Renal cortical epithelial cell (primary cell): Measurements from ENCODE around the gene LBHD1. TPM values are rescaled to one million over a fixed set of nuclear protein-coding genes. Genes with fewer than 3 reads are reported as not detected.
"Not testable (repeated sequence)": the region's sequence is repeated elsewhere in the genome, so short reads cannot be mapped to it uniquely, and the experiment has no call there.

Source experiments
- DNase-seq: peaks from one replicate; pipeline ENCODE4 v3.0.0-alpha.2; 2011; ENCODE audit warnings: low read depth
- total RNA-seq: library from RNA; depleted of rRNA; stranded (reverse); fragments of >200 nt; gene quantifications from 2 replicates; pipeline ENCODE4 v1.2.3, GENCODE V29; 2014

Gene LBHD1
- total RNA-seq, 1 donor from 2014 or later: 3.9 TPM

- DNase-seq: no peak
Observed at GRCh38 chr11:62621027-62621566, 51.0 kb downstream of the LBHD1 start.

GRCh38 chr11:62616957-62617356 is 55.1 kb downstream of the LBHD1 start:
- not testable (repeated sequence) for DNase-seq

- no peak for DNase-seq
Observed at GRCh38 chr11:62615521-62615920, 56.5 kb downstream of the LBHD1 start.

- peak; percentile 53 for DNase-seq
Observed at GRCh38 chr11:62614275-62614674, 57.8 kb downstream of the LBHD1 start.

GRCh38 chr11:62613291-62613778 is 58.7 kb downstream of the LBHD1 start:
- DNase-seq: no peak

Other genes with a start within 250 kb of the LBHD1 start
- 409 and 1,601 TPM in 2 replicates for gene AHNAK, start 125.5 kb downstream of the LBHD1 start, total RNA-seq
- gene EEF1G, start 98.4 kb downstream of the LBHD1 start, total RNA-seq: 1,513 and 1,623 TPM in 2 replicates
- 5.9 and 12.7 TPM in 2 replicates for gene TUT1, start 80.7 kb downstream of the LBHD1 start, total RNA-seq
- gene MTA2, start 70.4 kb downstream of the LBHD1 start, total RNA-seq: 121 and 212 TPM in 2 replicates
- gene EML3, start 59.5 kb downstream of the LBHD1 start, total RNA-seq: 14.9 and 29.7 TPM in 2 replicates
- gene ROM1, start 59.0 kb downstream of the LBHD1 start, total RNA-seq: 0.87 and 2.5 TPM in 2 replicates
- gene B3GAT3, start 50.3 kb downstream of the LBHD1 start, total RNA-seq: 37.2 and 39.6 TPM in 2 replicates
- gene GANAB, start 25.7 kb downstream of the LBHD1 start, total RNA-seq: 146 and 347 TPM in 2 replicates
- 28.1 and 33.8 TPM in 2 replicates for gene INTS5, start 19.0 kb downstream of the LBHD1 start, total RNA-seq
- gene C11orf98, start 7.1 kb downstream of the LBHD1 start, total RNA-seq: 20.8 and 33.9 TPM in 2 replicates
- 3.6 and 13.5 TPM in 2 replicates for gene CSKMT, start 7.0 kb downstream of the LBHD1 start, total RNA-seq
- 4.1 and 6.1 TPM in 2 replicates for gene UQCC3, start 594 bp downstream of the LBHD1 start, total RNA-seq
- 97.6 and 105 TPM in 2 replicates for gene UBXN1, start 6.8 kb upstream of the LBHD1 start, total RNA-seq
- 0.17 and 0.25 TPM in 2 replicates for gene LRRN4CL, start 17.3 kb upstream of the LBHD1 start, total RNA-seq
- gene BSCL2, start 35.2 kb upstream of the LBHD1 start, total RNA-seq: 47.8 and 50.4 TPM in 2 replicates
- not detected in 2 replicates for gene GNG3, start 35.4 kb upstream of the LBHD1 start, total RNA-seq
- 4.3 and 18.4 TPM in 2 replicates for gene HNRNPUL2, start 55.2 kb upstream of the LBHD1 start, total RNA-seq
- 25.0 and 25.1 TPM in 2 replicates for gene TTC9C, start 56.2 kb upstream of the LBHD1 start, total RNA-seq
- 8.7 and 11.8 TPM in 2 replicates for gene ZBTB3, start 81.9 kb upstream of the LBHD1 start, total RNA-seq
- 46.0 and 78.3 TPM in 2 replicates for gene POLR2G, start 89.3 kb upstream of the LBHD1 start, total RNA-seq
- 15.1 and 20.7 TPM in 2 replicates for gene TAF6L, start 99.1 kb upstream of the LBHD1 start, total RNA-seq
- gene TMEM179B, start 115.1 kb upstream of the LBHD1 start, total RNA-seq: 26.6 and 46.4 TPM in 2 replicates
- 15.1 and 29.3 TPM in 2 replicates for gene TMEM223, start 119.7 kb upstream of the LBHD1 start, total RNA-seq
- gene NXF1, start 133.2 kb upstream of the LBHD1 start, total RNA-seq: 7.6 and 50.3 TPM in 2 replicates
- gene STX5, start 159.8 kb upstream of the LBHD1 start, total RNA-seq: 23.1 and 38.8 TPM in 2 replicates
- not detected in 2 replicates for gene TEX54, start 160.6 kb upstream of the LBHD1 start, total RNA-seq
- gene WDR74, start 167.3 kb upstream of the LBHD1 start, total RNA-seq: 42.8 and 59.9 TPM in 2 replicates
- 95.0 and 163 TPM in 2 replicates for gene SLC3A2, start 208.6 kb upstream of the LBHD1 start, total RNA-seq
- not detected in 2 replicates for gene CHRM1, start 249.1 kb upstream of the LBHD1 start, total RNA-seq